ENCODE measurements around the gene P2RY2.

DNA sequence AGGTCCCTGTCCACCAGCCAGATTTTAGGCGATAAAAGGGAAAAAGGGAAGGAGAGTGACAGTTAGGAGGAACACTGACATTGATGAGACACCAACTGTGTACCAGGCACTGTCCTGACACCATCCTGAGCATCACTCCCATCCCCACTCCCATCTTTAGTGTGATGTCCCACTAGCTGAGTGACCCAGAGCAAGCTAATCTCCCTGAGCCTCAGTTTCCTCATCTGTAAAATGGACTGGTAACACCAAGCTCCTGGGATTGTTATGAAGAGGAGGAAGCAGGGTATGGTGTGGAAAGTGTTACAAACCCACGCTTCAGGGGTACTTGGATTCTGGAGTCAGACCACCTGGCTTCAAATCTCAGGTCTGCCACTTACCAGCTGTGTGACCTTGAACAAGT lies 45.6 kb downstream of the P2RY2 start:
- no peak for TF ChIP-seq POLR2A (IDR thresholded peaks at IDR 0.05)
- TF ChIP-seq, protein P1, sequence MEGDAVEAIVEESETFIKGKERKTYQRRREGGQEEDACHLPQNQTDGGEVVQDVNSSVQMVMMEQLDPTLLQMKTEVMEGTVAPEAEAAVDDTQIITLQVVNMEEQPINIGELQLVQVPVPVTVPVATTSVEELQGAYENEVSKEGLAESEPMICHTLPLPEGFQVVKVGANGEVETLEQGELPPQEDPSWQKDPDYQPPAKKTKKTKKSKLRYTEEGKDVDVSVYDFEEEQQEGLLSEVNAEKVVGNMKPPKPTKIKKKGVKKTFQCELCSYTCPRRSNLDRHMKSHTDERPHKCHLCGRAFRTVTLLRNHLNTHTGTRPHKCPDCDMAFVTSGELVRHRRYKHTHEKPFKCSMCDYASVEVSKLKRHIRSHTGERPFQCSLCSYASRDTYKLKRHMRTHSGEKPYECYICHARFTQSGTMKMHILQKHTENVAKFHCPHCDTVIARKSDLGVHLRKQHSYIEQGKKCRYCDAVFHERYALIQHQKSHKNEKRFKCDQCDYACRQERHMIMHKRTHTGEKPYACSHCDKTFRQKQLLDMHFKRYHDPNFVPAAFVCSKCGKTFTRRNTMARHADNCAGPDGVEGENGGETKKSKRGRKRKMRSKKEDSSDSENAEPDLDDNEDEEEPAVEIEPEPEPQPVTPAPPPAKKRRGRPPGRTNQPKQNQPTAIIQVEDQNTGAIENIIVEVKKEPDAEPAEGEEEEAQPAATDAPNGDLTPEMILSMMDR (IDR thresholded peaks at IDR 0.05), result no peak
